T47D (cell line): Measurements from ENCODE around the gene PRR23C.
"Not testable (repeated sequence)": the region's sequence is repeated elsewhere in the genome, so short reads cannot be mapped to it uniquely, and the experiment has no call there.

Experiments used
- DNase-seq, 2 experiments: peaks; one replicate each; pipeline versions ENCODE4 v3.0.0 to v3.0.0-alpha.2; 2011 to 2012; ENCODE audit warnings: low read depth in 1 of 2, low spot score in 1 of 2
- JUND ChIP-seq: IDR thresholded peaks from 2 replicates; pipeline ENCODE4 v1.6.1; 2012; ENCODE audit warnings: low read depth
- in situ Hi-C: cut with HindIII; loops from 2 replicates; pipeline ENCODE4 v1.10.0; 2016; ENCODE audit warnings: low sequenced_read_pairs, low pct_unique_long_range_greater_than_20kb

PRR23C gene

GRCh38 chr3:139044366-139045210, at the start of gene PRR23C:
Gene PRR23C, minus strand, starts transcription at chr3:139044892. Its CDS starts 272 bp downstream, at chr3:139044620.
- DNase-seq: no peak
- in situ Hi-C loops: no loop called here
- no peak for TF ChIP-seq JUND

GRCh38 chr3:139093840-139094239, 49.1 kb upstream of the PRR23C start:
- in situ Hi-C loops: no loop called here
- no peak for DNase-seq
- TF ChIP-seq JUND: no peak

- no peak for TF ChIP-seq JUND
- in situ Hi-C loops: no loop called here
- no peak for DNase-seq
Observed at GRCh38 chr3:139088462-139089324, 44.0 kb upstream of the PRR23C start.

GRCh38 chr3:139087621-139088020, 42.9 kb upstream of the PRR23C start:
- in situ Hi-C loops: no loop called here
- DNase-seq: no peak
- no peak for TF ChIP-seq JUND

- in situ Hi-C loops: no loop called here
- TF ChIP-seq JUND: no peak
- DNase-seq: no peak
Observed at GRCh38 chr3:139084176-139084575, 39.5 kb upstream of the PRR23C start.

- in situ Hi-C loops: no loop called here
- no peak for DNase-seq
- TF ChIP-seq JUND: no peak
Observed at GRCh38 chr3:139074565-139075115, 29.9 kb upstream of the PRR23C start.

GRCh38 chr3:139062918-139063317, 18.2 kb upstream of the PRR23C start:
- in situ Hi-C loops: no loop called here
- DNase-seq: no peak
- TF ChIP-seq JUND: no peak

GRCh38 chr3:139052802-139053600, 8.3 kb upstream of the PRR23C start:
- in situ Hi-C loops: no loop called here
- TF ChIP-seq JUND: no peak
- no peak for DNase-seq

GRCh38 chr3:139043554-139044365, 932 bp downstream of the PRR23C start:
- TF ChIP-seq JUND: no peak
- no peak for DNase-seq
- in situ Hi-C loops: no loop called here

GRCh38 chr3:139037478-139037877, 7.2 kb downstream of the PRR23C start:
- in situ Hi-C loops: no loop called here
- no peak for TF ChIP-seq JUND
- DNase-seq: no peak

- in situ Hi-C loops: no loop called here
- no peak for TF ChIP-seq JUND
- DNase-seq: no peak
Observed at GRCh38 chr3:139032326-139033002, 12.2 kb downstream of the PRR23C start.

GRCh38 chr3:139030576-139030975, 14.1 kb downstream of the PRR23C start:
- in situ Hi-C loops: not testable (repeated sequence)

More at GRCh38 chr3:139030576-139030975, 14.1 kb downstream of the PRR23C start:
- not testable (repeated sequence) for DNase-seq
